GM21381 (cell line): Measurements from ENCODE around the gene PXDC1.
"Not testable (repeated sequence)": the region's sequence is repeated elsewhere in the genome, so short reads cannot be mapped to it uniquely, and the experiment has no call there.

Source experiments
- ATAC-seq: cut with Tn5 transposase; IDR thresholded peaks from one replicate; pipeline ENCODE4 v1.9.1; 2021; ENCODE audit warnings: mild to moderate bottlenecking, moderate library complexity; ENCODE audit not compliant: unreplicated experiment

Gene PXDC1

GRCh38 chr6:3687847-3688246, 63.7 kb downstream of the PXDC1 start:
- no peak for ATAC-seq

- ATAC-seq: no peak
Measured at GRCh38 chr6:3683331-3683730, 68.2 kb downstream of the PXDC1 start.

DNA sequence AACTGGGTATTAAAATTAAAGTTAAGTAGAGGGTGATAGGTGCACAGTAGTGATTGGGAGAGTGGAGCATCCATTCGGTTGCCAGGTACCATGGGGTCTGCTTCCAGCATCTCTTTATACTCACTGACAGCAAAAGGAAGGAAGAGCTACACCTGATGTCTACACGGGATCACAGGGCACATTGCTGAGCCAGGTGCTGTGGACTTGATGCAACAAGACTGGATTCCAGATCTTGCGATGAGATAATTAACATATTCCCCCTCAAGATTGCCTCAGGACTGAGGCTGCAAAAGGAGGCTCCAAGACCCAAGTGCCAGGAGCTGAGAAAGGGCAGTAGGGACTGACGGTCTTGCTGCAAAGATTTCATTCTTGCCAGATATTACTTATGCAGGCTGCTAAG, 72.6 kb downstream of the PXDC1 start:
- no peak for ATAC-seq

DNA sequence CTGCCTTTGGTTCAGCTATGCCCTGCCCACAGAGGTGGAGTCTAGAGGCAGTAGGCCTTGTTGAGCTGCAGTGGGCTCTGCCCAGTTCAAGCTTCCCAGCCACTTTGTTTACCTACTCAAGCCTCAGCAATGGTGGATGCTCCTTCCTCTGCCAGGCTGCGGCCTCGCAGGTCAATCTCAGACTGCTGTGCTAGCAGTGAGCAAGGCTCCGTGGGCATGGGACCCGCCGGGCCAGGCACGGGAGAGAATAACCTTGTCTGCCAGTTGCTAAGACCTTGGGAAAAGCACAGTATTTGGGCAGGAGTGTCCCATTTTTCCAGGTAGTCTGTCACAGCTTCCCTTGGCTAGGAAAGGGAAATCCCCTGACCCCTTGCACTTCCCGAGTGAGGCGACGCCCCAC, 73.8 kb downstream of the PXDC1 start:
- ATAC-seq: not testable (repeated sequence)

DNA sequence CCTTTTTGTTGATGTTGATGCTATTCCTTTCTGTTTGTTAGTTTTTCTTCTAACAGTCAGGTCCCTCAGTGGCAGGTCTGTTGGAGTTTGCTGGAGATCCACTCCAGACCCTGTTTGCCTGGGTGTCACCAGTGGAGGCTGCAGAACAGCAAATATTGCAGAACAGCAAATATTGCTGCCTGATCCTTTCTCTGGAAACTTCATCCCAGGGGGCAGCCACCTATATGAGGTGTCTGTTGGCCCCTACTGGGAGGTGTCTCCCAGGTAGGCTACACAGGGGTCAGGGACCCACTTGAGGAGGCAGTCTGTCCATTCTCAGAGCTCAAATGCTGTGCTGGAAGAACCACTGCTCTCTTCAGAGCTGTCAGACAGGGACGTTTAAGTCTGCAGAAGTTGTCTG, 74.2 kb downstream of the PXDC1 start:
- not testable (repeated sequence) for ATAC-seq
